Stimulated activated CD8-positive, alpha-beta memory T cell treated with anti-CD3 and anti-CD28 coated beads, Interleukin-2, amount 100 ng/mL, for 48 hours (primary cell): ENCODE results near the gene EPHA4.

Experiments used
- DNase-seq, 2 donors: peaks; one replicate each; pipeline ENCODE4 v3.0.0-alpha.2; 2020; ENCODE audit warnings: low read depth in 2 of 2

The EPHA4 gene

GRCh38 chr2:221504905-221505304 is 67.2 kb downstream of the EPHA4 start:
- no peak for DNase-seq

- no peak for DNase-seq
Observed at GRCh38 chr2:221503965-221504364, 68.1 kb downstream of the EPHA4 start.

GRCh38 chr2:221502270-221503010 is 69.7 kb downstream of the EPHA4 start:
- no peak for DNase-seq

- no peak for DNase-seq
Observed at GRCh38 chr2:221501883-221502269, 70.2 kb downstream of the EPHA4 start.

GRCh38 chr2:221501210-221501882 is 70.8 kb downstream of the EPHA4 start:
- DNase-seq = no peak

GRCh38 chr2:221500501-221501209 is 71.4 kb downstream of the EPHA4 start:
- no peak for DNase-seq

GRCh38 chr2:221495731-221496130 is 76.4 kb downstream of the EPHA4 start:
- DNase-seq = no peak

- DNase-seq = no peak
Observed at GRCh38 chr2:221494556-221494955, 77.5 kb downstream of the EPHA4 start.

GRCh38 chr2:221493391-221493790 is 78.7 kb downstream of the EPHA4 start:
- no peak for DNase-seq

- DNase-seq = no peak
Observed at GRCh38 chr2:221492636-221493035, 79.5 kb downstream of the EPHA4 start.

GRCh38 chr2:221490506-221491060 is 81.5 kb downstream of the EPHA4 start:
- DNase-seq = no peak

GRCh38 chr2:221488136-221488807 is 83.8 kb downstream of the EPHA4 start:
- DNase-seq = no peak

GRCh38 chr2:221486106-221486505 is 86.0 kb downstream of the EPHA4 start:
- DNase-seq = no peak

- DNase-seq = no peak
Observed at GRCh38 chr2:221485503-221485870, 86.6 kb downstream of the EPHA4 start.

GRCh38 chr2:221484761-221485502 is 87.2 kb downstream of the EPHA4 start:
- DNase-seq = no peak

GRCh38 chr2:221482666-221483455 is 89.2 kb downstream of the EPHA4 start:
- DNase-seq = no peak

GRCh38 chr2:221480821-221481220 is 91.3 kb downstream of the EPHA4 start:
- no peak for DNase-seq

GRCh38 chr2:221480163-221480562 is 91.9 kb downstream of the EPHA4 start:
- no peak for DNase-seq

- DNase-seq = no peak
Observed at GRCh38 chr2:221478485-221478863, 93.6 kb downstream of the EPHA4 start.

GRCh38 chr2:221477714-221478484 is 94.2 kb downstream of the EPHA4 start:
- no peak for DNase-seq
